Choroid plexus epithelial cell (primary cell): ENCODE results near the gene ATP2B3.

Source experiments
- DNase-seq: peaks from one replicate; pipeline ENCODE4 v3.0.0-alpha.2; 2010; ENCODE audit warnings: low read depth
- H3K4me3 ChIP-seq: 2 replicates; pipeline ENCODE4 v1.5.1; 2011; ENCODE audit warnings: low read depth, mild to moderate bottlenecking, control low read depth, low read length, moderate library complexity
- CTCF ChIP-seq: conservative IDR thresholded peaks from 2 replicates; pipeline ENCODE4 v1.5.1; 2011; ENCODE audit warnings: low read depth, mild to moderate bottlenecking, control low read depth, inconsistent platforms, low read length, moderate library complexity

Gene ATP2B3

GRCh38 chrX:153590961-153591956 is 73.8 kb downstream of the ATP2B3 start:
- no peak overlapping the region for H3K4me3 ChIP-seq
- DNase-seq, result no peak
- no peak for TF ChIP-seq CTCF

- no peak for DNase-seq
- TF ChIP-seq CTCF, result no peak
- no peak overlapping the region for H3K4me3 ChIP-seq
Measured at GRCh38 chrX:153592091-153592833, 74.8 kb downstream of the ATP2B3 start.

GRCh38 chrX:153592966-153593688 is 75.7 kb downstream of the ATP2B3 start:
- H3K4me3 ChIP-seq, result no peak overlapping the region
- no peak for DNase-seq
- no peak for TF ChIP-seq CTCF

GRCh38 chrX:153593811-153594500 is 76.5 kb downstream of the ATP2B3 start:
- no peak overlapping the region for H3K4me3 ChIP-seq
- DNase-seq, result no peak
- no peak for TF ChIP-seq CTCF

GRCh38 chrX:153595387-153595786 is 77.9 kb downstream of the ATP2B3 start:
- DNase-seq, result no peak
- no peak for TF ChIP-seq CTCF
- H3K4me3 ChIP-seq, result no peak overlapping the region

GRCh38 chrX:153595859-153596857 is 78.7 kb downstream of the ATP2B3 start:
- no peak overlapping the region for H3K4me3 ChIP-seq
- DNase-seq, result no peak
- no peak for TF ChIP-seq CTCF
